GM12878 (cell line): ENCODE measurements around the gene RGS12. TPM values are rescaled to one million over a fixed set of nuclear protein-coding genes. Genes with fewer than 3 reads are reported as not detected.

Experiments
- ATAC-seq: fragments of 200-7000 bp; cut with Tn5 transposase; 3 replicates; pipeline ENCODE4 v1.9.1; 2020; ENCODE audit warnings: mild to moderate bottlenecking, moderate library complexity
- BruUV-seq: library from RNA; stranded (reverse); fragments of 400-500 nt; replicated peaks from 2 replicates; lab custom pipeline; 2021; lab: Mats Ljungman, UMichigan
- CTCF ChIA-PET: fragments of 300-600 bp; sonication (Branson Sonifier 250); formaldehyde crosslinking; extraction: SDS; loops from one replicate; lab custom pipeline; 2021; ENCODE audit warnings: inconsistent platforms; lab: Yijun Ruan, JAX
- POLR2A ChIA-PET: fragments of 350-600 bp; formaldehyde crosslinking; extraction: SDS; loops from one replicate; lab custom pipeline; 2021; ENCODE audit warnings: inconsistent platforms; lab: Charles Lee
- RAD21 ChIA-PET: fragments of 300-600 bp; sonication (Branson Sonifier 250); formaldehyde crosslinking; loops from one replicate; lab custom pipeline; 2023; ENCODE audit warnings: antibody characterized with exemption; ENCODE audit not compliant: unreplicated experiment; lab: Charles Lee
- SMC1A ChIA-PET: fragments of 300-600 bp; sonication (Branson Sonifier 250); formaldehyde crosslinking; loops from one replicate; lab custom pipeline; 2023; ENCODE audit not compliant: unreplicated experiment, uncharacterized antibody; lab: Charles Lee
- DNase-seq: peaks from one replicate; pipeline ENCODE4 v3.0.0-alpha.2; 2011; ENCODE audit warnings: low read depth, low spot score
- FAIRE-seq: peaks from 3 replicates; lab custom pipeline; 2011; peaks lifted over from hg19 to GRCh38; lab: Jason Lieb, UNC
- H2AFZ ChIP-seq: 2 replicates; pipeline ENCODE4 v1.6.0; 2011; ENCODE audit warnings: low read depth, low read length, control low read depth; ENCODE audit not compliant: control insufficient read depth
- H3K27ac ChIP-seq: 2 replicates; pipeline ENCODE4 v1.5.1; 2011; ENCODE audit warnings: control low read depth; ENCODE audit not compliant: control insufficient read depth, insufficient read depth
- H3K27me3 ChIP-seq, 2 experiments: replicated peaks in 1 of 2; 2 replicates each; pipeline versions ENCODE4 v1.6.0 to v1.6.1; 2011; ENCODE audit warnings: low read length in 1 of 2; ENCODE audit not compliant: control insufficient read depth in 2 of 2, insufficient read depth in 2 of 2
- H3K36me3 ChIP-seq, 2 experiments: 2 replicates each; pipeline ENCODE4 v1.5.1; 2011; ENCODE audit warnings: low read length in 1 of 2; ENCODE audit not compliant: control insufficient read depth in 2 of 2, insufficient read depth in 2 of 2
- H3K4me1 ChIP-seq: 2 replicates; pipeline ENCODE4 v1.6.1; 2011; ENCODE audit warnings: mild to moderate bottlenecking, low read length, moderate library complexity, mixed read lengths; ENCODE audit not compliant: control insufficient read depth, insufficient read depth
- H3K4me2 ChIP-seq: 2 replicates; pipeline ENCODE4 v1.6.0; 2011; ENCODE audit warnings: control low read depth; ENCODE audit not compliant: control insufficient read depth, insufficient read depth
- H3K4me3 ChIP-seq: fragments of 200-600 bp; sonication (generic); 2 replicates; pipeline ENCODE4 v1.5.1; 2016
- H3K79me2 ChIP-seq: 2 replicates; pipeline ENCODE4 v1.6.0; 2011; ENCODE audit warnings: low read length; ENCODE audit not compliant: control insufficient read depth, insufficient read depth
- H3K9ac ChIP-seq: 2 replicates; pipeline ENCODE4 v1.8.0; 2011; ENCODE audit warnings: low read length, control low read depth, mixed read lengths; ENCODE audit not compliant: control insufficient read depth, insufficient read depth
- H3K9me3 ChIP-seq: replicated peaks from 3 replicates; pipeline ENCODE4 v1.5.1; 2011; ENCODE audit warnings: mild to moderate bottlenecking, low read length; ENCODE audit not compliant: control insufficient read depth, insufficient read depth
- H4K20me1 ChIP-seq: 2 replicates; pipeline ENCODE4 v1.6.0; 2011; ENCODE audit not compliant: control insufficient read depth, insufficient read depth
- BCL11A ChIP-seq: IDR thresholded peaks from 2 replicates; pipeline ENCODE4 v1.6.1; 2011; ENCODE audit warnings: low read depth, low read length
- ELK1 ChIP-seq: IDR thresholded peaks from 2 replicates; pipeline ENCODE4 v1.6.1; 2012; ENCODE audit warnings: low read depth, low read length, improper control_type of control experiment
- ESRRA ChIP-seq: IDR thresholded peaks from 2 replicates; pipeline ENCODE4 v1.6.1; 2012; ENCODE audit warnings: mild to moderate bottlenecking, low read length, improper control_type of control experiment
- HCFC1 ChIP-seq: fragments of 150-350 bp; IDR thresholded peaks from 2 replicates; pipeline ENCODE4 v1.6.1; 2014; ENCODE audit warnings: low read length
- HDGF ChIP-seq: fragments of 450-650 bp; IDR thresholded peaks from 2 replicates; pipeline ENCODE4 v1.6.1; 2016; ENCODE audit warnings: antibody characterized with exemption
- NFYA ChIP-seq: IDR thresholded peaks from 2 replicates; pipeline ENCODE4 v1.6.1; 2011; ENCODE audit warnings: low read depth, mild to moderate bottlenecking, low read length, improper control_type of control experiment, borderline replicate concordance
- NFYB ChIP-seq: IDR thresholded peaks from 2 replicates; pipeline ENCODE4 v1.6.1; 2011; ENCODE audit warnings: low read depth, mild to moderate bottlenecking, low read length, improper control_type of control experiment, moderate library complexity; ENCODE audit not compliant: insufficient read depth
- NR2C1 ChIP-seq: fragments of 450-650 bp; IDR thresholded peaks from 2 replicates; pipeline ENCODE4 v1.6.1; 2017; ENCODE audit warnings: antibody characterized with exemption, mild to moderate bottlenecking, moderate library complexity
- RBBP5 ChIP-seq: fragments of 200-600 bp; sonication (generic); conservative IDR thresholded peaks from 2 replicates; pipeline ENCODE4 v1.6.1; 2016
- RCOR1 ChIP-seq: conservative IDR thresholded peaks from 2 replicates; pipeline ENCODE4 v1.6.1; 2012; ENCODE audit warnings: low read depth, low read length, improper control_type of control experiment
- RELB ChIP-seq: fragments of 450-650 bp; IDR thresholded peaks from 2 replicates; pipeline ENCODE4 v1.6.1; 2017; ENCODE audit warnings: low read depth, mild to moderate bottlenecking, moderate library complexity
- SIN3A ChIP-seq: IDR thresholded peaks from 2 replicates; pipeline ENCODE4 v1.6.1; 2012; ENCODE audit warnings: low read depth, low read length, improper control_type of control experiment
- SMC3 ChIP-seq: IDR thresholded peaks from 2 replicates; pipeline ENCODE4 v1.6.1; 2011; ENCODE audit warnings: low read length, improper control_type of control experiment, borderline replicate concordance
- SUZ12 ChIP-seq: fragments of 200-600 bp; sonication (generic); IDR thresholded peaks from one replicate; pipeline ENCODE4 v1.6.1; 2018; ENCODE audit warnings: antibody characterized with exemption, mild to moderate bottlenecking; ENCODE audit not compliant: unreplicated experiment
- ZBTB40 ChIP-seq: fragments of 450-650 bp; IDR thresholded peaks from 2 replicates; pipeline ENCODE4 v1.6.1; 2016; ENCODE audit warnings: mild to moderate bottlenecking, moderate library complexity, borderline replicate concordance
- WGBS: methylation state at CpG from one replicate; pipeline ENCODE4 v1.1.6; 2016; ENCODE audit warnings: low lambda C conversion rate; ENCODE audit not compliant: insufficient replicate concordance, insufficient coverage; ENCODE audit errors: missing lambda C conversion rate; 5-methylcytosine and 5-hydroxymethylcytosine counted together
- in situ Hi-C: fragments of 300-500 bp; cut with MboI; formaldehyde crosslinking; loops from 9 replicates; pipeline ENCODE4 v1.14.3; 2018; ENCODE audit warnings: mixed read lengths
- intact Hi-C: fragments of 100-400 bp; cut with micrococcal nuclease; formaldehyde crosslinking; loops from one replicate; pipeline ENCODE4 v1.14.2; 2022; ENCODE audit not compliant: unreplicated experiment
- polyA plus RNA-seq, 11 experiments: library from polyadenylated mRNA; depleted of rRNA in 4 of 11; unstranded in 6 of 11; stranded (reverse) in 5 of 11; fragments of >200 nt; fragmentation: Nextera tagmentation in 4 of 11; fragmentation: Illumina TruSeq in 1 of 11; extraction: Ambion mirVana in 4 of 11; extraction: Trizol in 1 of 11; gene quantifications; 1 replicate in 1 of 11; 2 replicates in 10 of 11; pipeline versions ENCODE4 v1.2.1 to v1.2.3, GENCODE V29; 2011 to 2016; ENCODE audit warnings: inconsistent platforms in 2 of 11, missing spikeins in 2 of 11, low read depth in 1 of 11
- total RNA-seq, 4 experiments: library from RNA; depleted of rRNA in 3 of 4; stranded (reverse); fragments of >200 nt in 3 of 4; fragmentation: Illumina TruSeq in 1 of 4; extraction: Trizol in 1 of 4; gene quantifications; 2 replicates each; pipeline versions ENCODE4 v1.2.1 to v1.2.3, GENCODE V29; 2013 to 2021

The RGS12 gene
- total and polyA plus RNA-seq, 10 of the 15 experiments (the other 5 are each of a cell fraction or from before 2014, with no cell fraction given): 0.02 to 2.2 (median 0.73) TPM

GRCh38 chr4:3340038-3340699 is 47.3 kb downstream of the RGS12 start:
- no peak for DNase-seq
- ChIA-PET POLR2A (no interaction called here), SMC1A (no interaction called here), RAD21 (no interaction called here), CTCF (no interaction called here)
- H3K27me3 ChIP-seq: no peaks in the 10 kb centered on the region
- H3K36me3 ChIP-seq: no peaks in the 10 kb centered on the region
- TF ChIP-seq ZBTB40: no peak
- TF ChIP-seq RBBP5: no peak
- no peak for TF ChIP-seq ELK1
- TF ChIP-seq NR2C1: no peak
- no peak for TF ChIP-seq RCOR1
- TF ChIP-seq HDGF: no peak
- no peak for TF ChIP-seq SUZ12
- TF ChIP-seq BCL11A: no peak
- no peak for TF ChIP-seq NFYA
- TF ChIP-seq RELB: no peak
- TF ChIP-seq SMC3: no peak
- no peak for TF ChIP-seq ESRRA
- no peak for TF ChIP-seq SIN3A
- no peak for TF ChIP-seq HCFC1
- TF ChIP-seq NFYB: no peak
- no peaks in the 10 kb centered on the region for H4K20me1 ChIP-seq
- no peak for ATAC-seq
- intact Hi-C loops (no loop called here), in situ Hi-C loops (no loop called here)
- H3K4me2 ChIP-seq: no peak overlapping the region
- no peak overlapping the region for H3K9ac ChIP-seq
- no peaks in the 10 kb centered on the region for H3K9me3 ChIP-seq
- no peak overlapping the region for H2AFZ ChIP-seq
- no peaks in the 10 kb centered on the region for H3K79me2 ChIP-seq
- BruUV-seq: no TSS peak
- no peak overlapping the region for H3K27ac ChIP-seq
- H3K4me3 ChIP-seq: no peak overlapping the region
- H3K4me1 ChIP-seq: no peaks in the 10 kb centered on the region
- WGBS: 58% methylated on average over 28 of the region's 28 CpGs
- FAIRE-seq: no peak
